Lung (tissue), 12 donors: ENCODE data around the gene NBAS. TPM values are rescaled to one million over a fixed set of nuclear protein-coding genes. Genes with fewer than 3 reads are reported as not detected.

Experiments
- ATAC-seq: fragments of 200-7000 bp; cut with Tn5 transposase; one replicate; pipeline ENCODE4 v1.9.1; 2020; ENCODE audit warnings: moderate number of reproducible peaks; ENCODE audit not compliant: insufficient read depth, low FRiP score
- DNase-seq, 3 donors: peaks; one replicate each; pipeline ENCODE4 v3.0.0-alpha.2; 2013 to 2017
- H3K27ac ChIP-seq, 2 donors: one replicate each; pipeline ENCODE4 v1.5.1; 2013; ENCODE audit warnings: mild to moderate bottlenecking in 2 of 2, moderate library complexity in 2 of 2, control low read depth in 1 of 2, inconsistent platforms in 1 of 2, low read depth in 1 of 2, low read length in 1 of 2
- H3K27me3 ChIP-seq, 3 donors: one replicate each; pipeline ENCODE4 v1.5.1; 2013; ENCODE audit warnings: low read length in 2 of 3; ENCODE audit not compliant: control insufficient read depth in 3 of 3, insufficient read depth in 3 of 3
- H3K36me3 ChIP-seq, 4 donors: one replicate each; pipeline ENCODE4 v1.5.1; 2013; ENCODE audit warnings: low read length in 4 of 4, mild to moderate bottlenecking in 1 of 4, moderate library complexity in 1 of 4; ENCODE audit not compliant: control insufficient read depth in 4 of 4, insufficient read depth in 4 of 4
- H3K4me1 ChIP-seq, 5 donors: one replicate each; pipeline ENCODE4 v1.5.1; 2013; ENCODE audit warnings: low read length in 5 of 5, mild to moderate bottlenecking in 2 of 5, moderate library complexity in 1 of 5; ENCODE audit not compliant: control insufficient read depth in 5 of 5, insufficient read depth in 5 of 5
- H3K4me3 ChIP-seq: one replicate; pipeline ENCODE4 v1.5.1; 2013; ENCODE audit warnings: mild to moderate bottlenecking, control low read depth, moderate library complexity
- H3K9ac ChIP-seq, 2 donors: one replicate each; pipeline ENCODE4 v1.5.1; 2013; ENCODE audit warnings: low read length in 2 of 2, control low read depth in 1 of 2; ENCODE audit not compliant: insufficient read depth in 1 of 2
- H3K9me3 ChIP-seq, 4 donors: one replicate each; pipeline ENCODE4 v1.5.1; 2013; ENCODE audit warnings: low read length in 3 of 4, mild to moderate bottlenecking in 1 of 4, moderate library complexity in 1 of 4; ENCODE audit not compliant: control insufficient read depth in 4 of 4, insufficient read depth in 3 of 4
- WGBS, 2 donors: extraction: QIAGEN DNeasy Blood & Tissue Kit; methylation state at CpG; one replicate each; pipeline ENCODE4 v1.1.7; 2013; 5-methylcytosine and 5-hydroxymethylcytosine counted together
- polyA plus RNA-seq, 2 donors: library from polyadenylated mRNA; stranded (reverse); fragments of 200-250 nt; gene quantifications; one replicate each; pipeline ENCODE4 v1.2.1, GENCODE V29; 2013
- total RNA-seq, 2 donors: library from RNA; depleted of rRNA in 1 of 2; stranded (reverse); fragments of >200 nt in 1 of 2; gene quantifications; one replicate each; pipeline ENCODE4 v1.2.1, GENCODE V29; 2014 to 2021
- TF ChIP-seq, protein P1 (sequence below): IDR thresholded peaks from 2 replicates; pipeline ENCODE4 v1.5.1; 2012; ENCODE audit warnings: mild to moderate bottlenecking; ENCODE audit errors: control extremely low read depth, extremely low read depth
- donor health status: control.
- donor health status: control.
- donor health status: Bipolar disorder and iron deficiency.
- donor health status: healthy.
- donor health status: DM: yes; HTN: yes; CAD: no.

The NBAS gene
- total and polyA plus RNA-seq, 4 donors = 15.6 to 61.3 (median 35.4) TPM

DNA sequence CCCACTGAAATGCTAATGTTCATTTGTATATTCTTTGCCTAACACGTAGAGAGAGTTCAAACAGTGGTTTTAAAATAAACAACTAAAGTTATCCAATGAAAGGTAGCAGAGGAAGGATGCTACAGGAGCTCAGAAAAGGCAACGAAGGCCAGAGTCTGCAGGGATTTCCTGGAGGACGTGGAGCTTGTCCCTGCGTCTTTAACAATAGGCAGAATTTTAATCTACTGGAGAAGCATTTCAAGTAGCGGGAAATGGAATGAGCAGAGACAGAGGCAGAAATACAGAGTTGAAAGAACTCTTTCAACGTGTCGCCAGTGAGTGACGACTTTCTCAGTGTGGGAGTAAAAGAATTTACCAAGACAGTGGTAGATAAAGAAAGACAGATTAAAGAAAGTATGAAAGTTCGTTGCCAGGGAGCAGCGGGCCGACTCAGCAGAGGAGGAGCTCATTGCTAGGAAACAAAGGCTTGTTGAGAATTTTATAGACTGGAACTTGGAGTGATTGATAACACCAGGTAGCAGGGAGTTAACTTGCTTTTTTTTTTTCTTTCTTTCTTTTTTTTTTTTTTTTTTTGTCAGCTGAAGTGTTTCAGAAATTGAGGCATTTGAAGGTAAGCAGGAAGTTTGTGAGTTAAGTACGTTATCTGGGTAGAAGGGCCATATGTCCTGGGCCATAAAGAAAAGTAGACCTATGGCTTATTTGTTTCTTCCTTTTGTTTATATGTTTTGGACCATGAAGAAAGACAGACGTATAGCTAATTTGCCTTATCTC is 625 bp upstream of the NBAS start:
- ATAC-seq (peak; percentile 42), DNase-seq (peak; percentile 60 to 77 (median 72))
- H3K4me3 ChIP-seq = peak overlapping the region; percentile 29
- peaks cover 0 to 19% (median 5%) of the 10 kb centered on the region in 5 donors for H3K4me1 ChIP-seq
- H3K36me3 ChIP-seq = peaks cover 0 to 2% (median 0%) of the 10 kb centered on the region in 4 donors
- peak overlapping the region; percentile 75 to 90 for H3K9ac ChIP-seq
- no peaks in the 10 kb centered on the region for H3K9me3 ChIP-seq
- 8 to 9% methylated on average over 13 of the region's 13 CpGs for WGBS, 2 donors
- H3K27me3 ChIP-seq = peaks cover 0 to 2% (median 0%) of the 10 kb centered on the region in 3 donors
- peak overlapping the region; percentile 54 to 87 for H3K27ac ChIP-seq
- TF ChIP-seq, protein P1, sequence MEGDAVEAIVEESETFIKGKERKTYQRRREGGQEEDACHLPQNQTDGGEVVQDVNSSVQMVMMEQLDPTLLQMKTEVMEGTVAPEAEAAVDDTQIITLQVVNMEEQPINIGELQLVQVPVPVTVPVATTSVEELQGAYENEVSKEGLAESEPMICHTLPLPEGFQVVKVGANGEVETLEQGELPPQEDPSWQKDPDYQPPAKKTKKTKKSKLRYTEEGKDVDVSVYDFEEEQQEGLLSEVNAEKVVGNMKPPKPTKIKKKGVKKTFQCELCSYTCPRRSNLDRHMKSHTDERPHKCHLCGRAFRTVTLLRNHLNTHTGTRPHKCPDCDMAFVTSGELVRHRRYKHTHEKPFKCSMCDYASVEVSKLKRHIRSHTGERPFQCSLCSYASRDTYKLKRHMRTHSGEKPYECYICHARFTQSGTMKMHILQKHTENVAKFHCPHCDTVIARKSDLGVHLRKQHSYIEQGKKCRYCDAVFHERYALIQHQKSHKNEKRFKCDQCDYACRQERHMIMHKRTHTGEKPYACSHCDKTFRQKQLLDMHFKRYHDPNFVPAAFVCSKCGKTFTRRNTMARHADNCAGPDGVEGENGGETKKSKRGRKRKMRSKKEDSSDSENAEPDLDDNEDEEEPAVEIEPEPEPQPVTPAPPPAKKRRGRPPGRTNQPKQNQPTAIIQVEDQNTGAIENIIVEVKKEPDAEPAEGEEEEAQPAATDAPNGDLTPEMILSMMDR = no peak

DNA sequence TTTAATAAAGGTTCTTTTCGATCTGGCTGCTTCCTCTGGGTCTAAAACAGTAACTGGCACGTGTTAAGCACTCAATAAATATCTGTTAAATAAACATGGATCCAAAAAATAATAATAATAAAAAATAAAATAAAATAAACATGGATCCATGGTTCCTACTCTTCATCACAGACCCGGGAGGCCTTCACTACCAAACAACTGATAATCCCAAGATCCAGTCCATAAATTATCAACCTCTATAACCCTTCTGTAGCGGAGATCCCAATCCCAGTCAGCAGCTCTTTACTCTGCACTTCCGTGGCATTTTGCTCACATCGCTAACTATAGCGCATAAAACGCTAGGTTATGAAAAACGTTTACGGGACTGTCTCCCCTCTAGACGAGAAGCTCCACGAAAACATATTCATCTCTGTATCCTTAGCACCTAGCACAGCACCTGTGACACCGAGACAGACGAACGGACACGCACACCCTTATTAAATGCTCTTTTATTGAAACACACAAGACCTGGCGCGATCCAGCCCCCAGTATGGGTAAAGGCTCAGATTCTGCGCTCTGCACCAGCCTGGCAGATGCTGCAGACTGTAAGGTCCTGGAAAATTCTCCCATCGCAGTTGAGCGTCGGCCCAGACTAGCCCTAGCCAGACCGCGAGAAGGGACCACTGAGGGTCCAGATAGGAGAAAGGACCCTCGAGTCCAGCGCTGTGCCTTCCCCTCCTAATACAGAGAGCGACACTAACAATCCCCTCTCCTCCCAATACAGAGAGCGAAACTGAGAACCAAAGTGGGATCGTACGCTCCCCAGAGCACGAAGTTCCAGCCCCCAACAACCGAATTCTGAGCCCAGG is 770 bp downstream of the NBAS start:
- ATAC-seq = peak; percentile 15
- peak; percentile 35 to 60 (median 50) for DNase-seq
- Histone ChIP-seq H3K9ac (peak overlapping the region; percentile 75 to 90), H3K27me3 (no peaks in the 10 kb centered on the region), H3K9me3 (no peaks in the 10 kb centered on the region), H3K4me1 (peaks cover 0 to 19% (median 5%) of the 10 kb centered on the region in 5 donors), H3K36me3 (peaks cover 0 to 6% (median 1%) of the 10 kb centered on the region in 4 donors), H3K27ac (peak overlapping the region; percentile 48 to 54), H3K4me3 (peak overlapping the region; percentile 93)
- 1 to 2% methylated on average over 32 of the region's 32 CpGs for WGBS, 2 donors
- TF ChIP-seq, protein P1 = no peak

DNA sequence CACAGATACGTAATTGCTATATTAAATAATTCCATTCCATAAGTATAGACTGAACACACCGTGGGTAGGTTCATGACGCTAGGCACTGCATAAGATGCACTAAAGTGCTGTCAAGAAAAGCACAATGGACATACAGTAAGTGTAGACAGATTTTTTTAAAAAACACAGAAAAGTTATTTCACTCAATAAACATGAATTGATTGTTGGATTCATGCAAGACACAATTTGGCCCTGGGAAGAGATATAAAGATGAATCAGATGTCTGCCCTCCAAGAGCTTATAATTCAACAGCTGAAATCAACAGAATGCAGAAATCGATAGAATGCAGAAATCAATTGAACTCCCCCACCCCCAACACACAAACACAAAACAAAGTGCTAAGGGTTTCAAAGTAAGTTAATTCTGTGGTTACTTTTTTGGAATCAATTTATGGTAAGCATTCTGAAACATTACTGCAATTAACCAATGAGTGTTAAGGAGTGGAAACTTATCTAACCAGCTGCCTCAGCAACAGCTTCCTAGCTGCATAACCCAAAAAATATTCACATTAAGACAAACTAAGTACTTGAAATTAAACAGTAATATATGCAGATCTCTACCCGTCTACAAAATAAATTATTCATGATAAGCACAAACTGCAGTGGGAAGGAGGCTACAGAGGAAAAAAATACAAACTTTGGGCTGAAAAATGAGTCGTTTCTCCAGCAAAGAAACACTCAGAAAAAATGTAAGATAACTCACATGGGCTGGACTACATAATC is 1.6 kb downstream of the NBAS start:
- TF ChIP-seq, protein P1 = no peak
- Histone ChIP-seq H3K4me1 (peaks cover 0 to 19% (median 5%) of the 10 kb centered on the region in 5 donors), H3K27ac (no peak overlapping the region), H3K9ac (peak overlapping the region in 1 of 2 donors; percentile 47), H3K4me3 (no peak overlapping the region), H3K36me3 (peaks cover 0 to 6% (median 1%) of the 10 kb centered on the region in 4 donors), H3K27me3 (no peaks in the 10 kb centered on the region), H3K9me3 (no peaks in the 10 kb centered on the region)
- ATAC-seq = no peak
- WGBS, 2 donors = 77 to 81% methylated on average over 6 of the region's 6 CpGs
- peak in 1 of 3 donors; percentile 8 for DNase-seq
